Mesothelial cell of epicardium (in vitro differentiated cells): ENCODE data around the gene SLC3A2. TPM values are rescaled to one million over a fixed set of nuclear protein-coding genes. Genes with fewer than 3 reads are reported as not detected.
A peak's percentile ranks its signal among the peaks of the same experiment; 100 is the strongest.

ENCODE experiments used
- DNase-seq, 2 experiments: peaks; one replicate each; pipeline ENCODE4 v3.0.0; 2021; ENCODE audit warnings: low spot score in 2 of 2; ENCODE audit not compliant: unreplicated experiment in 2 of 2
- H3K27ac Mint-ChIP-seq: 2 replicates; pipeline ENCODE4 v1.8.0; 2021; ENCODE audit warnings: mixed read lengths
- H3K27me3 Mint-ChIP-seq: 2 replicates; pipeline ENCODE4 v1.8.0; 2021; ENCODE audit warnings: low read depth, mixed read lengths
- H3K36me3 Mint-ChIP-seq: 2 replicates; pipeline ENCODE4 v1.8.0; 2021; ENCODE audit warnings: mixed read lengths
- H3K4me1 Mint-ChIP-seq: 2 replicates; pipeline ENCODE4 v1.8.0; 2021; ENCODE audit warnings: mixed read lengths
- H3K4me3 Mint-ChIP-seq: 2 replicates; pipeline ENCODE4 v1.8.0; 2021; ENCODE audit warnings: mild to moderate bottlenecking, moderate library complexity, mixed read lengths
- H3K9me3 Mint-ChIP-seq: 2 replicates; pipeline ENCODE4 v1.8.0; 2021; ENCODE audit warnings: mixed read lengths
- CTCF ChIP-seq: fragments of 200-600 bp; sonication (generic); IDR thresholded peaks from one replicate; pipeline ENCODE4 v1.5.0; 2021; ENCODE audit warnings: antibody characterized with exemption; ENCODE audit not compliant: unreplicated experiment
- total RNA-seq: library from RNA; stranded (reverse); gene quantifications from 3 replicates; pipeline ENCODE4 v1.2.1, GENCODE V29; 2021

SLC3A2 gene
- total RNA-seq: 205 to 212 TPM (median 208 TPM) in 3 replicates

GRCh38 chr11:62880803-62881578 lies at the start of gene SLC3A2:
SLC3A2 (plus strand) TSS chr11:62880896; CDS start chr11:62881024, 128 bp downstream.
- H3K9me3 Mint-ChIP-seq: no peaks in the 10 kb centered on the region
- peak within 1 kb of the TSS; percentile 100 for H3K27ac Mint-ChIP-seq
- H3K36me3 Mint-ChIP-seq: peaks cover 27% of the 10 kb centered on the region
- H3K27me3 Mint-ChIP-seq: no peaks in the 10 kb centered on the region
- peak; percentile 58 for TF ChIP-seq CTCF
- DNase-seq: peak; percentile 71 to 83
- peaks cover 51% of the 10 kb centered on the region for H3K4me1 Mint-ChIP-seq
- peak within 1 kb of the TSS; percentile 99 for H3K4me3 Mint-ChIP-seq

GRCh38 chr11:62830904-62831519 lies 49.7 kb upstream of the SLC3A2 start:
- H3K27me3 Mint-ChIP-seq: no peaks in the 10 kb centered on the region
- H3K9me3 Mint-ChIP-seq: no peaks in the 10 kb centered on the region
- H3K27ac Mint-ChIP-seq: peak overlapping the region; percentile 100
- peaks cover 16% of the 10 kb centered on the region for H3K36me3 Mint-ChIP-seq
- no peak for DNase-seq
- TF ChIP-seq CTCF: no peak
- H3K4me3 Mint-ChIP-seq: peak overlapping the region; percentile 95
- peaks cover 23% of the 10 kb centered on the region for H3K4me1 Mint-ChIP-seq

GRCh38 chr11:62831520-62832335 lies 49.0 kb upstream of the SLC3A2 start, which contains the start of gene STX5:
STX5 (minus strand) TSS chr11:62832051; CDS start chr11:62831243, 808 bp downstream.
- DNase-seq: peak; percentile 98 to 99
- Mint-ChIP-seq H3K9me3 (no peaks in the 10 kb centered on the region), H3K4me3 (peak within 1 kb of the TSS; percentile 95), H3K36me3 (peaks cover 16% of the 10 kb centered on the region), H3K27ac (peak within 1 kb of the TSS; percentile 100), H3K27me3 (no peaks in the 10 kb centered on the region), H3K4me1 (peaks cover 23% of the 10 kb centered on the region)
- no peak for TF ChIP-seq CTCF

- Mint-ChIP-seq H3K27ac (peak within 1 kb of the TSS; percentile 100), H3K36me3 (peaks cover 11% of the 10 kb centered on the region), H3K27me3 (no peaks in the 10 kb centered on the region), H3K4me1 (peaks cover 23% of the 10 kb centered on the region), H3K9me3 (no peaks in the 10 kb centered on the region), H3K4me3 (peak within 1 kb of the TSS; percentile 95)
- DNase-seq: no peak
- TF ChIP-seq CTCF: no peak
These were observed 48.1 kb upstream of the SLC3A2 start, which contains the start of gene TEX54 for GRCh38 chr11:62832336-62833234. TEX54 (minus strand) TSS chr11:62832841.

- H3K4me3 Mint-ChIP-seq: no peak overlapping the region
- no peaks in the 10 kb centered on the region for H3K27me3 Mint-ChIP-seq
- no peak overlapping the region for H3K27ac Mint-ChIP-seq
- peaks cover 10% of the 10 kb centered on the region for H3K36me3 Mint-ChIP-seq
- DNase-seq: no peak
- peaks cover 28% of the 10 kb centered on the region for H3K4me1 Mint-ChIP-seq
- no peaks in the 10 kb centered on the region for H3K9me3 Mint-ChIP-seq
- no peak for TF ChIP-seq CTCF
These were observed 45.4 kb upstream of the SLC3A2 start for GRCh38 chr11:62835336-62835735.
